IPS-18c (cell line): ENCODE data around the gene MAJIN.

Experiments used
- H3K4me3 ChIP-seq: 2 replicates; pipeline ENCODE4 v1.7.0; 2013; ENCODE audit warnings: low read depth, mild to moderate bottlenecking, low read length, moderate library complexity; ENCODE audit not compliant: insufficient read depth
- H3K9me3 ChIP-seq: one replicate; pipeline ENCODE4 v1.6.1; 2013; ENCODE audit warnings: mild to moderate bottlenecking, low read length, moderate library complexity; ENCODE audit not compliant: control insufficient read depth, insufficient read depth

Gene MAJIN

DNA sequence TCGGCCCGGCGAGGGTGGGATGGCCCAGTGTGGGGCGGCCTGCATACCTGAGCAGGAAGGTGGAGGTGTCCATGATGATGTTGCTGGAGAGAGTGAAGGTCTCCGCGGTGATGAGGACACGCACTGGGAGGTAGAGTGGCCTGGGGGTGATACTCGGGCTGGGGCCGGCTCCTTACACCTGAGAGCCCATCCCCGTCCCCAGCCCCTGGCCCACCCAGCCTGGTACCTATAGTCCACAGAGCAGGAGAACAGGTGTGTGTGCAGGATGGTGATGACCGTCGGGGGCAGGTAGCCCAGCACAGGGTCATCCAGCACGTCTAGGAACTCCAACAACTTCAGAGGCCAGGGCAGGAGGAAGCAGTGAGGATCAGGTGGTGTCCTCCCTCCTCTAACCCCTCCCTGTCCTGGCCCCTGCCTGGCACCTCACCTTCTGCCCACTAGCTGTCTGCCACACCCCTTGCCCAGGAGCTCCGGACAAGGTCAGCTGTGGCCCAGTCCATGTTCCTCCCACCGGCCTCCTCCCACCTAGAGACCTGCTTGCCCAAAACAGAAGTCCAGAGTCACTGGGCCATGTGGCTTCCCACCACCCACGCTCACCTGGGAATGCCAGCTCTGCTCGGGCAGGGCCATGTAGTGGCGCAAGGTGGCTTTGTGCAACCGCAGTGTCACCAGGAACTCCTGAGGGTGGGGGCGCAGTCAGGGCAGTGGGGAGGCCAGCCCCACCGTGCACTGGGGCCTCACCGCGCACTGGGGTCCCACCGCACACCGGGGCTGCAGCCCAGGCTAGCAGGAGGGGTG lies 66.2 kb downstream of the MAJIN start:
- H3K4me3 ChIP-seq = no peak overlapping the region

DNA sequence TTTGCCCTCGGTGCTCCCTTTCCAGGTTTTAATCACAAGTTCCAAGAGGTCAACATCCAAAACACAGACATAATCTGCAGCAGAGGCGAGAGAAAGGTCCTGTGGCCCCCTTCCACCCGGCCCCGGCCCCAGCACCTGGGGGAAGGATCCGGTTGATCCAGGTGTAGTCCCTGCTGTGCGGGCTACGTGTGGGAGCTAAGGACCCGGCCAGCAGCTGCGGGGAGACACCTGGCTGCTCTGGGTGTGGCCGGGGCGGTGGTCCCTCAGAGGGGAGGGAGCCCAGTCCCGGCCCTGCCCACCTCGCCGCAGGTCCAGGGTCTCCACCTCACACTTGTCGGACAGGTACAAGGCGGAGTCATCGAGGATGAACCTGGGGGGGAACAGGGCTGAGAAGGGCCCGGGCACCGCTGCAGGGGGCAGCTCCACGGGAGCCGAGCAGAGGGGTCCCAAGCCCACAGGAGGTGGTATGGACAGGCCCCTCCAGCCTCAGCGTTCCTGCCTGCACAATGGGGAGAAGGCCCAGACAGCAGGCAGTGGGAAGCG lies 68.5 kb downstream of the MAJIN start:
- no peaks in the 10 kb centered on the region for H3K9me3 ChIP-seq

More for the DNA sequence above, 66.2 kb downstream of the MAJIN start:
- no peaks in the 10 kb centered on the region for H3K9me3 ChIP-seq

DNA sequence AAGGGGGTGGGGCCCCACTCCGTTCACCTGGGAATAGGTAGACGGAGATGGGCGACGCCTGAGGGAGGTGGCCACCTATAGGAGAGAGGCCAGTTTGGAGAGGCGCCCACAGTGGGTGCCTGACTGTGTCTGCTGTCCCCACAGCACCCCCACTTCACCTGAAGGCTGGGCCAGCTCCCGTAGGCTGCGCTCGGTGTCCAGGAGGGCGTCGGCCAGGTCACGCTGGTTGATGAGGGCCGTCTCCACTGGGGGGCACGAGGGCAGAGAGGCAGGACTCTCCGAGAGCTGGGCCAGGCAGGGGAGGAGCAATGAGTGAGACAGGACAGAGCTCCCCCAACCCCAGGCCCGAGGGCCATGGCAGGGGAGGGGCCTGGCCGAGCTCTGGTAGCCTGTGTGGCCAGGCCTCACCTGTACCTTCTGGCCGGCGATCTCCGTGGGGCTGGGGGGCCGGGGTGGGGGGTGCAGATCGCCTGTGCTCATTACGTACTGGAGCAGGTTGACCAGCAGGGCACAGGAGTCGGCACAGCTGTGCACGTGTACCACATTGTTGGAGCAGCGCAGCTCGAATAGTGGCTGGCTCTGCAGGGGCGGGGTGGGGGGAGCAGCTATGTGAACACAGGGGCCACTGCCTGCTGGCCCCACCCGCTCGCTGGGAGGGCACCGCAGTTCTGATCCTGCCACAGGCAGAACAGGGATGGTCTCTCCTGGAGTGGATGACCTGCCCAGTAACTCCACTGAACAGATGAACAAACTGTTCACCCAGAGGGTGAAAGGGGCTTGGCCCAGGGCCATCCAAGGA lies 69.6 kb downstream of the MAJIN start:
- Histone ChIP-seq H3K9me3 (no peaks in the 10 kb centered on the region), H3K4me3 (no peak overlapping the region)

More for the DNA sequence above, 68.5 kb downstream of the MAJIN start:
- H3K4me3 ChIP-seq = no peak overlapping the region

DNA sequence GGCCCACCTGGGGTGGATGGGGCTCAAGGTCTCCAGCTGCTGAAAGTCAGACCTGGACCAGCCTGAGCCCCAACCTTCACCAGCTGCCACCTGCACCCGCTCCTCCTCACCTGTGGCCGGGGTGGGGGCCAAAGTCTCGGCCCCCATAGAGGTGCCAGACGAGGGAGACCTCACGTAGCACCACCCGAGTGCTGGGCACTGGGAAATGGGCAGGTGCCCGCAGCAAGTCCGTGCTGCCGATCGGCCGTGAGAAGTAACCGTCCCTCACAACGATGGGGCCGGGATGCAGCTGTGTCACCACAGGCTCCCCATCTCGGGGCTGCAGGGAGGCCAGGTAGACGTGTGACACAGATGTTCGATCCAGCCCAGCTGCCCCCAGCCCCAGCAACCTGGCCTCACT lies 71.1 kb downstream of the MAJIN start:
- no peak overlapping the region for H3K4me3 ChIP-seq
- no peaks in the 10 kb centered on the region for H3K9me3 ChIP-seq

DNA sequence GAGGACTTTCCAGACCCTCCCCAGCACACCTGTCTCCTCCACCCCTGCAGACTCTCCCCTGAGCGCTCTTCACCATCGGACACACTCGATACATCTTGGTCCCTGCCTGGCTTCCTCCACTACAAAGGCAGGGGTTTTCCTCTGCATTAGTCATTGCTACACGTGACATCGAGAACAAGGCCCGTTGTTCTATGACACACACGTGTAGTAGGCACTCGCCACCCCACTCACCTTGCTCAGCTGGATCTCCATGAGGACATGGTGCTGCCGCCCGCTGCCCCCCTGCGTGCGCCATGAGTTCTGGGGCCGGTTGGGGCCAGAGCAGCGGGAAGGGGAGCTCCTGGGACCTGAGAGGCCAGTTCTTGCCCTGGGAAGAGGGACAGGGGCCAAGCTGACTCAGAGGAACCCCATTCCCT lies 71.6 kb downstream of the MAJIN start:
- no peak overlapping the region for H3K4me3 ChIP-seq
- H3K9me3 ChIP-seq = no peaks in the 10 kb centered on the region

DNA sequence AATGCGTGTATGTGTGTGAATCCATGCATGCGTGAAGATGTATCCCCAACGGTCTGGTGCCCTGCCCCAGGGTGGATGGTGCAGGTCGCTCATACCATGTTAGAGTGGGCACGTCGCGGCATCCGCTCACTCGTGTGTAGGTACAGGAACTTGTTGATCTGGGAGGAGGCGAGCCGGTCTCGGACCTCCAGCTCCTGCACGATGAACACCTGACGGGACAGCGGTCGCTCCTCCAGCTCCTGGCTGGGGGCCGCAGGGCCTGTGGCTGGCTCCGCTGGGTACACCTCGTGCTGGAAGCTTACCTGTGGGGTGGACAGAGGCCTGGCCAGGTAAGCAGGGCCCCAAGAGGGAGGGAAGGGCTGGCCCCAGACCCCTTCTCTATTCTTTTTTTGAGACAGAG lies 73.4 kb downstream of the MAJIN start:
- Histone ChIP-seq H3K9me3 (no peaks in the 10 kb centered on the region), H3K4me3 (no peak overlapping the region)

DNA sequence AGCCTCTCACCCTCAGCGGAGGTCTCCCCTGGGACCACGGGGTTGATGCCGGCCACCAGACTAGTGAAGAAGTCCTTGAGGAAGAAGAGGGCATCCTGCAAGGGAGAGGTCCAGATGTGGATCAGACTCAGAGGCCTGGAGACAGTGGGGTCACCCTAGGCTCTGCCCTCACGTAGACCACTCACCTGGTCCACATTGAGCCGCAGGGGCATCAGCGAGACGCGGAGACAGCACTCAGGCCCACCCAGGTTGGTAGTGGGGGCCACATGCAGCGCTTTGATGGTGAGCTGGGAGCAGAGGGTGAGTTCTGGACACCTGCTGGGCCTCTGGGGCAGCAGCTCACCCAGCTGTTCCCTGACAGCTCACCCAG lies 73.8 kb downstream of the MAJIN start:
- H3K9me3 ChIP-seq = no peaks in the 10 kb centered on the region
- no peak overlapping the region for H3K4me3 ChIP-seq

DNA sequence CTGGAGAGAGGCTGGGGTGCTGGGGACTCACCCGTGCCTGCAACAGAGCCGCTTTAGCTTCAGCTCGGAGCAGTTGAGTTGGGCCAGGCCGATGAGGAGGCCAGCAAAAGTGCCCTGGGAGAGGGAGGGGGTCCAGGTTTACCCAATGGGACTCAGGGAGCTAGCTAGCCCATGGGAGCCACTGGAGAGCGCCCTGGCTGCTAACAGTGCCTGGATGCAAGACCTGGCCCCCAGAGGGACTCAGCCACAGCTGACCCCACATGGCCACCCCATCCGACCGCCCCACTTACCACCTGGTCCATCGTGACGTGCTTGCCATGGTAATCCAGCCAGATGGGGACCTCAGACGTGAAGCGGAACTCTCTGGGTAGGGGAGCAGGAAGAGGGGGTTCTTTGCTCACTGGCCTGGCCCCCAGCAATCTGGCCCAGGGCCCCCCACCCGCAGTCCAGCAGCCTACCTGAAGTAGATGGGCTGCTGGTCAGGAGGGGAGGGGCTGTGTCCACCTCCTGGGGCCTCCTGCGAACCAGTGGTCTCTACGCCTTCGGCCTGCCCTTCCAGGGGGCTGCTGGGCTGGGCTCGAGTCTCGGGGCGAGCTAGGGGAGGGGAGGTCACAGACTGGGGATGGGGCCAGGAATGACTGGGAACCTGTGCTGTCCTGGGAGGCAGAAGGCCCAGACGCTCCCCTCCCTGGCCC lies 74.4 kb downstream of the MAJIN start:
- Histone ChIP-seq H3K9me3 (no peaks in the 10 kb centered on the region), H3K4me3 (no peak overlapping the region)

DNA sequence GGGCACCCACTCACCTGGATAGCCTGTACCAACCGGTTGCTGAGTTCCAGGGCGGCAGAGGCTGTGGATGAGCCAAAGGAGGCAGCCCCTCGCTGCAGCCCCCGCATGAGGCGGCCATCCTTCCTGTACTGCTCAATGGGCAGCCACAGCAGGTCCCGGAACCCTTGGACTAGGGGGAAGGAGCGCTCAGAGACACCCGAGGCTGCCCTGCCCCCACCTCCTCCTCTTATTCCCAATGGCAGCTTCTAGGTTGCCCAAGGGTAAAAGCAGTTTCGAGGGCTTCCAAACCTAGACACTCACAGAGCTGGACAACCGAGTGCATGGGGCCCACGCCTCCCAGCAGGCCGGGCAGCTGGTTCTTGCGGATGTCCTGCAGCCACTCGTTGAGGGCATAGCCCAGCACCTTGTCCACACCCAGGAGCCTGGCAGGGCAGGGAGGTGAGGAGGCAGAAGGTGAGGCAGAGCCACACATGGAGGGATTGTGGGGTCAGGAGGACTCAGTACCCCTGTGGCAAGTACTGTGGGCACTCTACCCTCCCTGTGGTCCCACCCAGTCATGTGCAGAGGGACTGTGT lies 75.4 kb downstream of the MAJIN start:
- Histone ChIP-seq H3K9me3 (no peaks in the 10 kb centered on the region), H3K4me3 (no peak overlapping the region)

DNA sequence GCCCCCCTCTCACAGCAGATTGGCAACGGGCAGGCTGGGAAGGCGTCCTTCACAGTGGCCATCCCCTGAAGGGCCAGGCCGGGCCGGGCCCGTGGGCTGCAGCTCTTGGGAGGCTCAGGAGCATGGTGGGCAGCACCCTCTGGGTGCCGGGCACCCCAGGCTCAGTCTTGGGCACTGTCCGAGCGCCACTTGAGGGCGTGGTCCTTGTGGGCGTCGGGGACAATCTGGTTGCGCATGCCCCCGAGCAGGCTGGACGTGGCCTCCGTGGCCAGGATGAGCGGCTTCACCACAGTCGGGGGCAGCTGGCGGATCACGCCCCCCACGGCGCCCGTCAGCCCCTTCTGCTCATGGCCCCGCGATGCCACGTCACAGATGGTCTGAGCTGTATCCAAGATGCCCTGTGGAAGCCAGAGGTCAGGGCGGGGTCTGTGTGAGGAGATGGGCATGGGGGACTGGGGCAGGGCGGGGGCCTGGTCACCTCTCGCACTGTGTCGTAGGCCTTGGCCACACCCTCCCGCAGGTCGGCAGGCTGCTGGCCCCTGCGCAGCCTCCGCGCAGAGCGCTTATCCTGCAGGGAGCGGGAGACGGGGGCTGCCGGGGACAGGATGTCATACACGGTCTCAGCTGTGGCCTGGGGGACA lies 77.0 kb downstream of the MAJIN start:
- H3K4me3 ChIP-seq = no peak overlapping the region
- H3K9me3 ChIP-seq = no peaks in the 10 kb centered on the region

DNA sequence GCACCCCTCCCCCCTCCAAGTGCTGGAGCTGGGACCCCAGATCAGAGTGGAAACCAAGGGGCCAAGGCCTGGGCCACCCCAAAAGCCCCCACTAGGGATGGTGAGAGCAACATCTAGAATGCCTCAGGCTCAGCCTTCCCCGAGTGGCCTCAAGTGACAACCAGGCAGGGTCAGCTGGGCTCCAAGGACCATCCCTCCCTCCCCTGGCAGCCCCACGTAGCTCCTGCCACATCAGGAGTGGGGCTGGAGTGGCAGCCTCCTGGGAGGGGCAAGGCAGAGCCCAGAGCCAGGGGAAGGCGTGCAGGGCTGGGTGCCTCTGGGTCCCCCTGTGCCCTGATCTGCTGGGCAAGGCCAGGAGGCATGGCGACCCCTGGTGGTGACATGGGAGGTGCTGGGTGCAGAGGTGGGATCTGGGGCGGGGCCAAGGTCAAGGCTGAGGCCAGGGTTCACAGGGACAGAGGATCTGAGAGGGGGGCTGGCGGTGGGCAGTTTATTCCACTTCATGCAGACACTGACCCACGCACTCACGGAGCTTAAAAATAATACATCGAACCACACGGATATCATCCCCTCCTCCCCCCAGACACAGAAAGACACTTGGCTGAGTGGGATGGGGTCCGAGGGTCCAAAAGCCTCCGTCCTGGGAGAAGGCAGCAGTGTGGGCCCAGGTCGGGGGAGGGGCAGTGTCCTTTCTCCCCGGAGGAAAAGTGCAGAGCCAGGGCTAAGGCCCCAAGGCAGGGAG lies 77.7 kb downstream of the MAJIN start:
- no peaks in the 10 kb centered on the region for H3K9me3 ChIP-seq
- H3K4me3 ChIP-seq = no peak overlapping the region

DNA sequence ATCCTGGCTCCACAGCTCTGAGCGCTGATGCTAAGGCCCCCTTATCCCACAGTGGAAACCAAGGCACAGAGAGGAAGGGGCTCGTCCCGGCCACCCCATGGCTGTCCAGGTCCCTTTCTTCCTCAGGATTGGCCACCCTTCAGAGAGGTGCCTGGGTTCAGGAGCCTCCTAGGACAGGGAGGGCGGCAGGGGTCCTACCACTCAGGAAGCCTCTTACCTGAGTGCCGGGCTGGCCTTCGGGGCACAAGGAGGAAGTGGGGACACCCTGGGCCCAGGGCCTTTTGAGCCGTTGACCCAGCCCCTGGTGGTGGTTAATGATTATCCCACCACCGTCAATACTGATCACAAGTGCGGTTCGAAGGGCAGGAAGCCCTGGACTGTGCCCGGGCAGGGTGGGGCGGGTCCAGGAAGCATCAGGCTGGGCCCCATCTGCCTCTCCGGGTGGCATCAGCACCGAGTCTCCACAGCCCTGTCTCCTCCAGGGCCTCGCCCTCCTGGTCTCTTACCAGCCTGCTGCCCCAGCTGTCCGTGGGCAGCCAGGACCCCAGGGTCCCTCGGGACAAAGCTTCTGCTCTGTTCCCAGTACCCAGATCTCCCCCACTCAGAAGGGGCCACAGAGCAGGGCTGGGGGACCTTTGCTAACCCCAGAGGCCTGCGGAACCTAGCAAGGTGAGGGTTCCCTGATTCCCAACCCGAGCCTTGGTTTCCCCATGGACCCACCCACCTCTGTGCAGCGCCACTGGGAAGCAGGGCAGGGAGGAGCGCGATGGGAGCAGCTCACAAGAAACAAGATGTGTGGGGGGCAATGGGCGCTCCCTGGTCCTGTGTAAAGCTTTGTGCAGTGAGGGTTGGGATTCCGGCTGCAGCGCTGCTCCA lies 78.5 kb downstream of the MAJIN start:
- no peak overlapping the region for H3K4me3 ChIP-seq
- no peaks in the 10 kb centered on the region for H3K9me3 ChIP-seq

DNA sequence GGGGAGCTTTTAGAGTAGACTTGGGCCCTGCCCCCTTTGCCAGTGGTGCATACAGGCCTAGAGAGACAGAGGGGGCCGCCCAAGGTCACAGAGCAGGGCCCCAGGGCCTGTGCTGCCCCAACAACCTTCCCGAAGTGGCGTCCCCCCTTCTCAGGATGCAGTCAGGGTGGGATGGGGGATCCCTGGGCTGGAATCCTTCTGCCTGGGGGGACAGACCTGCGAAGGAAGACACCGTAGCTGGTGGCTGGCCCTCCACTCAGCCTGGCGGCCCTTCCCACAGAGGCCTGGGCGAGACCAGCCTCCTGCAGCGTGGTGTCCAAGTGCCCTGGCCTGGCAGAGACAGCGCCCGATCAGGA lies 79.1 kb downstream of the MAJIN start:
- no peak overlapping the region for H3K4me3 ChIP-seq
- no peaks in the 10 kb centered on the region for H3K9me3 ChIP-seq

DNA sequence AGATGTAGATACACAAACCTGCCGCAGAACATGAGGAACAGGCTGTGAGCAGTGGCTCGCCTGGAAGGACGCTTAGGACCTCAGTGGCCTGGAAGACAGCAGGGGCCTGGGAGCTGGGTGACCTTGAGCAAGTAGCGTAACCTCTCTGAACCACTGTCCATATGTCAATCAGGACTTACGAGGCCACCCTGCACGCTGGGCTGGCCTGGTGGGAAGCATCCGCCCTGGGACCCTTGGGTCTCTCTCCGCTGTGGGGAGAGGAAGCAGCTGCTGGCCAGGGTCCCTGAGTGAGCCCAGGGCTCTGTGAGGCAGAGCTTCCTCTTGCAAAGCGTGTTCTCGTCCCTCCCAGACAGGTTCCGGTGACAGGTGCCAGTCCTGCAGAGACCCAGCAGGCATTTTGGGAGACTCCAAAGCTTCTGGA lies 79.5 kb downstream of the MAJIN start:
- H3K9me3 ChIP-seq = no peaks in the 10 kb centered on the region
- no peak overlapping the region for H3K4me3 ChIP-seq

DNA sequence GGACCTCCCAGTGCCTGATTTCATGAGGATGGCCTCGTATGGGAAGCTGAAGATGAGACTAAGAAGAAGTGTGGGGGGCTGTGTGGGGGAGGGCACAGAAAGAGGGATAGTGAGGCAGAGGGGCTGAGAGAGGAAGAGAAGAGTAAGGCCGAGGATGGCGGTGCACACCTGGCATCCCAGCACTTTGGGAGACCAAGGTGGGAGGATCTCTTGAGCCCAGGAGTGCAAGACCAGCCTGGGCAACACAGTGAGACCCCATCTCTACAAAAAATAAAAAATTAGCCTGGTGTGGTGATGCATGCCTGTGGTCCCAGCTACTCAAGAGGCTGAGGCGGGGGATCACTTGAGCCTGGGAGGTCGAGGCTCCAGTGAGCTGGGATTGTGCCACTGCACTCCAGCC lies 80.0 kb downstream of the MAJIN start:
- no peaks in the 10 kb centered on the region for H3K9me3 ChIP-seq
- no peak overlapping the region for H3K4me3 ChIP-seq
